H9 (cell line): ENCODE measurements around the gene TBX15. TPM values are rescaled to one million over a fixed set of nuclear protein-coding genes. Genes with fewer than 3 reads are reported as not detected.

ENCODE experiments used
- DNase-seq: peaks from one replicate; pipeline ENCODE4 v3.0.0-alpha.2; 2017
- H2AFZ ChIP-seq: one replicate; pipeline ENCODE4 v1.6.1; 2013; ENCODE audit warnings: mild to moderate bottlenecking, low read length, control low read depth, moderate library complexity
- H2AK5ac ChIP-seq: 2 replicates; pipeline ENCODE4 v1.6.1; 2013; ENCODE audit warnings: low read length, control low read depth, mixed read lengths; ENCODE audit not compliant: insufficient read length
- H2BK120ac ChIP-seq: one replicate; pipeline ENCODE4 v1.6.1; 2013; ENCODE audit warnings: low read depth, mild to moderate bottlenecking, low read length, control low read depth, inconsistent platforms; ENCODE audit not compliant: poor library complexity, severe bottlenecking
- H2BK12ac ChIP-seq: 2 replicates; pipeline ENCODE4 v1.6.1; 2013; ENCODE audit warnings: low read length, control low read depth, mixed read lengths, low read depth; ENCODE audit not compliant: insufficient read length
- H2BK15ac ChIP-seq: 2 replicates; pipeline ENCODE4 v1.6.1; 2013; ENCODE audit warnings: low read depth, low read length, control low read depth
- H2BK20ac ChIP-seq: one replicate; pipeline ENCODE4 v1.6.1; 2013; ENCODE audit warnings: low read depth, mild to moderate bottlenecking, low read length, control low read depth, inconsistent platforms; ENCODE audit not compliant: poor library complexity, severe bottlenecking
- H2BK5ac ChIP-seq: 2 replicates; pipeline ENCODE4 v1.6.1; 2013; ENCODE audit warnings: low read length, control low read depth, mixed read lengths; ENCODE audit not compliant: insufficient read length
- H3K14ac ChIP-seq: 2 replicates; pipeline ENCODE4 v1.6.1; 2013; ENCODE audit warnings: low read length, control low read depth; ENCODE audit not compliant: insufficient read depth
- H3K18ac ChIP-seq: 2 replicates; pipeline ENCODE4 v1.6.1; 2013; ENCODE audit warnings: low read depth, mild to moderate bottlenecking, mixed read lengths, low read length, control low read depth; ENCODE audit not compliant: insufficient read length
- H3K23ac ChIP-seq: 2 replicates; pipeline ENCODE4 v1.6.1; 2013; ENCODE audit warnings: low read length, control low read depth, mixed read lengths, low read depth; ENCODE audit not compliant: insufficient read length
- H3K23me2 ChIP-seq: 2 replicates; pipeline ENCODE4 v1.6.1; 2013; ENCODE audit warnings: low read depth, mild to moderate bottlenecking, mixed read lengths, low read length, control low read depth; ENCODE audit not compliant: insufficient read length, poor library complexity, severe bottlenecking
- H3K27ac ChIP-seq: 2 replicates; pipeline ENCODE4 v1.5.1; 2013; ENCODE audit warnings: low read length, control low read depth, mixed read lengths, low read depth; ENCODE audit not compliant: insufficient read length
- H3K27me3 ChIP-seq: 2 replicates; pipeline ENCODE4 v1.6.1; 2013; ENCODE audit warnings: low read length, control low read depth, inconsistent platforms; ENCODE audit not compliant: insufficient read depth
- H3K4ac ChIP-seq: 2 replicates; pipeline ENCODE4 v1.6.1; 2013; ENCODE audit warnings: low read depth, mild to moderate bottlenecking, control low read depth, inconsistent platforms, low read length, moderate library complexity
- H3K4me1 ChIP-seq: 2 replicates; pipeline ENCODE4 v1.6.1; 2013; ENCODE audit warnings: low read length, control low read depth, inconsistent platforms; ENCODE audit not compliant: insufficient read depth
- H3K4me2 ChIP-seq: 2 replicates; pipeline ENCODE4 v1.6.1; 2013; ENCODE audit warnings: low read length, control low read depth, mixed read lengths; ENCODE audit not compliant: insufficient read length, insufficient read depth
- H3K56ac ChIP-seq: 2 replicates; pipeline ENCODE4 v1.6.1; 2013; ENCODE audit warnings: low read depth, mild to moderate bottlenecking, mixed read lengths, low read length, control low read depth; ENCODE audit not compliant: insufficient read length
- H3K79me1 ChIP-seq: 2 replicates; pipeline ENCODE4 v1.6.1; 2013; ENCODE audit warnings: low read depth, mild to moderate bottlenecking, moderate library complexity, low read length, control low read depth, inconsistent platforms; ENCODE audit not compliant: insufficient read depth, poor library complexity, severe bottlenecking
- H3K79me2 ChIP-seq: 2 replicates; pipeline ENCODE4 v1.6.1; 2013; ENCODE audit warnings: low read length, control low read depth, inconsistent platforms; ENCODE audit not compliant: insufficient read depth
- H3K9ac ChIP-seq: 2 replicates; pipeline ENCODE4 v1.6.1; 2013; ENCODE audit warnings: low read length, control low read depth, mixed read lengths; ENCODE audit not compliant: insufficient read length; ENCODE audit errors: extremely low read depth
- H3K9me3 ChIP-seq: one replicate; pipeline ENCODE4 v1.6.1; 2013; ENCODE audit warnings: low read depth, low read length, inconsistent platforms; ENCODE audit not compliant: control insufficient read depth
- H3T11ph ChIP-seq: one replicate; pipeline ENCODE4 v1.6.1; 2013; ENCODE audit warnings: mild to moderate bottlenecking, low read length, control low read depth, inconsistent platforms
- H4K20me1 ChIP-seq: one replicate; pipeline ENCODE4 v1.6.1; 2013; ENCODE audit not compliant: control insufficient read depth, insufficient read length, insufficient read depth
- H4K5ac ChIP-seq: 2 replicates; pipeline ENCODE4 v1.6.1; 2013; ENCODE audit warnings: low read depth, mild to moderate bottlenecking, mixed read lengths, low read length, control low read depth; ENCODE audit not compliant: insufficient read length
- H4K8ac ChIP-seq: replicated peaks from 2 replicates; pipeline ENCODE4 v1.6.1; 2013; ENCODE audit warnings: low read length, control low read depth, mixed read lengths, low read depth; ENCODE audit not compliant: insufficient read length
- H4K91ac ChIP-seq: 2 replicates; pipeline ENCODE4 v1.6.1; 2013; ENCODE audit warnings: low read depth, mild to moderate bottlenecking, moderate library complexity, mixed read lengths, low read length, control low read depth; ENCODE audit not compliant: insufficient read length
- H3K27ac Mint-ChIP-seq, 3 experiments: 2 replicates in 2 of 3; 3 replicates in 1 of 3; pipeline ENCODE4 v1.8.0; 2020 to 2021; ENCODE audit warnings: mixed read lengths in 3 of 3, mild to moderate bottlenecking in 1 of 3, moderate library complexity in 1 of 3
- H3K27me3 Mint-ChIP-seq: 2 replicates; pipeline ENCODE4 v1.8.0; 2021; ENCODE audit warnings: low read depth, mild to moderate bottlenecking, moderate library complexity, mixed read lengths
- H3K36me3 Mint-ChIP-seq, 3 experiments: 2 replicates in 2 of 3; 3 replicates in 1 of 3; pipeline ENCODE4 v1.8.0; 2020 to 2021; ENCODE audit warnings: low read depth in 3 of 3, mixed read lengths in 3 of 3; ENCODE audit not compliant: insufficient read depth in 1 of 3
- H3K4me1 Mint-ChIP-seq, 2 experiments: 2 replicates each; pipeline ENCODE4 v1.8.0; 2020; ENCODE audit warnings: mixed read lengths in 2 of 2
- H3K4me3 Mint-ChIP-seq, 2 experiments: 2 replicates in 1 of 2; 3 replicates in 1 of 2; pipeline ENCODE4 v1.8.0; 2020 to 2021; ENCODE audit warnings: mild to moderate bottlenecking in 2 of 2, mixed read lengths in 2 of 2, moderate library complexity in 1 of 2
- H3K9me3 Mint-ChIP-seq, 2 experiments: 2 replicates in 1 of 2; 3 replicates in 1 of 2; pipeline ENCODE4 v1.8.0; 2020; ENCODE audit warnings: mild to moderate bottlenecking in 2 of 2, mixed read lengths in 2 of 2, moderate library complexity in 1 of 2
- WGBS: extraction: QIAGEN DNeasy Blood & Tissue Kit; methylation state at CpG from one replicate; pipeline ENCODE4 v1.1.7; 2013; ENCODE audit warnings: missing lambda C conversion rate, low lambda C conversion rate, mixed read lengths; ENCODE audit not compliant: insufficient read length; ENCODE audit errors: extremely low coverage; 5-methylcytosine and 5-hydroxymethylcytosine counted together
- total RNA-seq: library from RNA; stranded (reverse); gene quantifications from 2 replicates; pipeline ENCODE4 v1.2.1, GENCODE V29; 2021
- TF ChIP-seq, protein P1 (sequence below): fragments of 200-600 bp; sonication (generic); conservative IDR thresholded peaks from 3 replicates; pipeline ENCODE4 v1.8.0; 2021; ENCODE audit warnings: antibody characterized with exemption, mild to moderate bottlenecking

The TBX15 gene
- total RNA-seq, 1 experiment from 2014 or later: 0.07 TPM

DNA sequence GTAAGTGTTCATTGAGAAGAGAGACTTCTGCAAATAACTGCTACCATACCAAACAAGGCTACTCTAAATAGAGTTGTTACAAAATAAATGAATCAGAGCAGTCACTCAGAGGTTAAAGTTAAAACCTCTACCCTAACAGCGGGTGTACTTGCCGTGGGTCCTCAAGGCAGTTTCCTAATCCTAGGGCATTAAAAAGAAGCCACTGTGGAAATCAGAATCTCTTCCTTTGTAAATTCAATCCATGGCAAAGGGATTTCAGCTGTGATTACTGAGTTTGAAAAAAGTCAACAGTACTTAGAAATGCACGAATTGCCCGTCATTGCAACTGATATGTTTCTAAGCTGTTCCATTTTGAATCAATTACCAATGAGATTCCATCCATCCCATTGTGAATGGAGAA, 13.5 kb downstream of the TBX15 start:
- no peak overlapping the region for H2AK5ac ChIP-seq
- Mint-ChIP-seq H3K27me3 (peaks cover 99% of the 10 kb centered on the region), H3K27ac (no peak overlapping the region), H3K4me1 (peaks cover 7% of the 10 kb centered on the region in 2 experiments), H3K9me3 (no peaks in the 10 kb centered on the region; a peak in 1 of 5 replicates), H3K36me3 (no peaks in the 10 kb centered on the region), H3K4me3 (no peak overlapping the region)
- no peak overlapping the region for H3K14ac ChIP-seq
- H3K79me2 ChIP-seq: no peaks in the 10 kb centered on the region
- no peak for DNase-seq
- H3K23me2 ChIP-seq: peaks cover 3% of the 10 kb centered on the region
- no peak overlapping the region for H2BK5ac ChIP-seq
- no peaks in the 10 kb centered on the region for H4K20me1 ChIP-seq
- no peak overlapping the region for H3T11ph ChIP-seq
- no peak overlapping the region for H2BK20ac ChIP-seq
- no peak overlapping the region for H3K9ac ChIP-seq
- no peak overlapping the region for H3K27ac ChIP-seq
- H3K27me3 ChIP-seq: peaks cover 31% of the 10 kb centered on the region
- H3K4me2 ChIP-seq: no peak overlapping the region
- H3K56ac ChIP-seq: no peak overlapping the region
- H3K79me1 ChIP-seq: no peaks in the 10 kb centered on the region
- H3K4me1 ChIP-seq: no peaks in the 10 kb centered on the region
- no peak overlapping the region for H2BK15ac ChIP-seq
- no peaks in the 10 kb centered on the region for H3K9me3 ChIP-seq
- no peak overlapping the region for H3K18ac ChIP-seq
- no peak overlapping the region for H3K23ac ChIP-seq
- no peak overlapping the region for H4K8ac ChIP-seq
- H2BK12ac ChIP-seq: no peak overlapping the region
- H4K5ac ChIP-seq: no peak overlapping the region
- H3K4ac ChIP-seq: no peak overlapping the region
- TF ChIP-seq, protein P1, sequence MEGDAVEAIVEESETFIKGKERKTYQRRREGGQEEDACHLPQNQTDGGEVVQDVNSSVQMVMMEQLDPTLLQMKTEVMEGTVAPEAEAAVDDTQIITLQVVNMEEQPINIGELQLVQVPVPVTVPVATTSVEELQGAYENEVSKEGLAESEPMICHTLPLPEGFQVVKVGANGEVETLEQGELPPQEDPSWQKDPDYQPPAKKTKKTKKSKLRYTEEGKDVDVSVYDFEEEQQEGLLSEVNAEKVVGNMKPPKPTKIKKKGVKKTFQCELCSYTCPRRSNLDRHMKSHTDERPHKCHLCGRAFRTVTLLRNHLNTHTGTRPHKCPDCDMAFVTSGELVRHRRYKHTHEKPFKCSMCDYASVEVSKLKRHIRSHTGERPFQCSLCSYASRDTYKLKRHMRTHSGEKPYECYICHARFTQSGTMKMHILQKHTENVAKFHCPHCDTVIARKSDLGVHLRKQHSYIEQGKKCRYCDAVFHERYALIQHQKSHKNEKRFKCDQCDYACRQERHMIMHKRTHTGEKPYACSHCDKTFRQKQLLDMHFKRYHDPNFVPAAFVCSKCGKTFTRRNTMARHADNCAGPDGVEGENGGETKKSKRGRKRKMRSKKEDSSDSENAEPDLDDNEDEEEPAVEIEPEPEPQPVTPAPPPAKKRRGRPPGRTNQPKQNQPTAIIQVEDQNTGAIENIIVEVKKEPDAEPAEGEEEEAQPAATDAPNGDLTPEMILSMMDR: no peak
- no peak overlapping the region for H2AFZ ChIP-seq
- WGBS: no CpG with 5 or more reads among the region's 4 CpGs
- H2BK120ac ChIP-seq: no peak overlapping the region
- no peak overlapping the region for H4K91ac ChIP-seq
